Central memory CD8-positive, alpha-beta T cell (primary cell): ENCODE results near the gene TBC1D4.

Experiments used
- ATAC-seq: fragments of 150-1000 bp; cut with Tn5 transposase; replicated peaks from 2 replicates; pipeline ENCODE4 v1.10.0; 2022; ENCODE audit warnings: mild to moderate bottlenecking, moderate FRiP score, moderate number of reproducible peaks; ENCODE audit not compliant: poor library complexity, severe bottlenecking; ENCODE audit errors: extremely low read depth
- DNase-seq, 2 donors: peaks; one replicate each; pipeline ENCODE4 v3.0.0; 2021; ENCODE audit warnings: low spot score in 2 of 2
- H3K27ac Mint-ChIP-seq: one replicate; pipeline ENCODE4 v1.8.0; 2022; ENCODE audit warnings: low read depth, mild to moderate bottlenecking, moderate library complexity, mixed read lengths
- H3K27me3 Mint-ChIP-seq: one replicate; pipeline ENCODE4 v1.8.0; 2022; ENCODE audit warnings: mixed read lengths
- H3K36me3 Mint-ChIP-seq: one replicate; pipeline ENCODE4 v1.8.0; 2022; ENCODE audit warnings: mild to moderate bottlenecking, moderate library complexity, mixed read lengths; ENCODE audit not compliant: insufficient read depth
- H3K4me1 Mint-ChIP-seq: one replicate; pipeline ENCODE4 v1.8.0; 2022; ENCODE audit warnings: mixed read lengths
- H3K4me3 Mint-ChIP-seq: one replicate; pipeline ENCODE4 v1.8.0; 2022; ENCODE audit warnings: mild to moderate bottlenecking, moderate library complexity, mixed read lengths
- H3K9me3 Mint-ChIP-seq: one replicate; pipeline ENCODE4 v1.8.0; 2022; ENCODE audit warnings: mixed read lengths

TBC1D4 gene

DNA sequence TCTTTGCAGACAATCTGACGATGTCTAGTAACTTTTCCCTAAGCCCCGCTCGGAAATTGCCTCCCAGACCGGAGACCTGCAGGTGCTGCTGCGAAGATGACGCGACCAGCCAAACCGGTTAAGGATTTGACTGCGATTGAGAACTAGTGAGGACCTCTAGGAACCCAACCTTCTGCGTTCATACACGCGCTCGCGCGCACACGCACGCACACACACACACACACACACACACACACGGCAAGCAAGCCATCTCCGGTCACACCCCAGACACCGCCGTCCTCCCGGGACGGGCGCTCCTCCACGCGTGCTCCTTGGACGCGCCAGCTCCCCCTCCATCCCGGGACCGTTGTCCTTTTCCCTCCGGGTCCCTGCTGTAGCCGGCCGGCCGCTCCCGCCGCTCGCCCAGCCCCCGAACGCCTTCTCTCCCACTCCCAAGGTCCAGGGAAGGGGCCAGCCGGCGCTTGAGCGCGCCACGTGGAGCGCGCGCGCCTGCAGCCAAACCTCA, 1.2 kb downstream of the TBC1D4 start:
- DNase-seq, result no peak
- Mint-ChIP-seq H3K4me1 (peaks cover 12% of the 10 kb centered on the region), H3K36me3 (peaks cover 6% of the 10 kb centered on the region), H3K9me3 (no peaks in the 10 kb centered on the region), H3K27ac (no peak overlapping the region), H3K27me3 (peaks cover 86% of the 10 kb centered on the region), H3K4me3 (peak overlapping the region; percentile 60)
- no peak for ATAC-seq

DNA sequence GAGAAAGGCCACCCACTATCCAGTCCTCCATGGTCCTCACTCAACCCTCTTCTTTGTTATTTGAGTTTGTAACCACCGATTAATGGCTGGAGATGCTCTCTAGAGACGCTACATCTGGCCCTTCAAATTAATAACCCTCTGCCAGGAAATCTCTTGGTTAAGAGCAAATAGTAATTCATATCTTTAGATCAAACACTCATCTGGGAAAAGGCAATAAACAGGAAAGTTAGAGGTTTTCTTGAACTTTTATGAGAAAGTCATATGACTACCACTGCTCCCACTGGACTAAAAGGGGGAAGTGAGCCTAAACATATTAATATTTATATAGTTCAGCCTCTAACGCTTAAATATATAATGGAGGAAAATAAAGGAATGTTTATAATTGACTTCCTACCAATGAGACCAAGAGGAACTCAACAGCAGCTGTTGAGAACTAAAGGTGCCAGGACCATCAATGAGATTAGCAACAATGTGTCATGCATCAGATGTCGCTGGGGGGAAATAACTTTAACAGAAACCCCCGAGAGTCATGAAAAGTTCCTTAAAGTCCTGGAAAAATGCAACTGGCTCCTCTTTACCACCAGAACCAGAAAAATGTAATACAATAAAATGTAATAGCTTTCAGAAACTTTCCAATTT, 2.7 kb downstream of the TBC1D4 start:
- no peaks in the 10 kb centered on the region for H3K9me3 Mint-ChIP-seq
- DNase-seq (no peak), ATAC-seq (no peak)
- peaks cover 6% of the 10 kb centered on the region for H3K36me3 Mint-ChIP-seq
- H3K4me3 Mint-ChIP-seq, result no peak overlapping the region
- H3K27me3 Mint-ChIP-seq, result peaks cover 71% of the 10 kb centered on the region
- no peak overlapping the region for H3K27ac Mint-ChIP-seq
- peaks cover 12% of the 10 kb centered on the region for H3K4me1 Mint-ChIP-seq

DNA sequence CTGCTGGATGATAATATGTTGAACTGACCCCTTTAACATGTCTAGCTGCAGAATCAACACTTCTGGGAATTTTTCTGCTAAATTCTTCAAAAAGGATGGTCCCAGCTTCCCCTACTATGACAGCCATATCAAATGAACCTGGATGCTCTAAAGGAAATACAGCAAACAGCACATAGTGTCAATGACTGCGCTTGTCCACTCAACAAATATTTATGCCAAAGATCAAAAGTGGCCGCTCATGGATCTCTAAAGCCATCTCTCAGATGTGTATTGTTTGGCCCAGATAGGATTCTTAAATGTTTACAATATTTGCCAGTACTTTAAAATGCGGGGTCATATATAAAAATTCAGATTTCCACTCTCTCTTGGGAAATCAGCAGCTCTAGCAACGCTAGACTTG, 3.3 kb downstream of the TBC1D4 start:
- ATAC-seq, result no peak
- no peak for DNase-seq
- H3K4me3 Mint-ChIP-seq, result no peak overlapping the region
- no peaks in the 10 kb centered on the region for H3K9me3 Mint-ChIP-seq
- peaks cover 12% of the 10 kb centered on the region for H3K4me1 Mint-ChIP-seq
- no peak overlapping the region for H3K27ac Mint-ChIP-seq
- peaks cover 66% of the 10 kb centered on the region for H3K27me3 Mint-ChIP-seq
- peaks cover 6% of the 10 kb centered on the region for H3K36me3 Mint-ChIP-seq

DNA sequence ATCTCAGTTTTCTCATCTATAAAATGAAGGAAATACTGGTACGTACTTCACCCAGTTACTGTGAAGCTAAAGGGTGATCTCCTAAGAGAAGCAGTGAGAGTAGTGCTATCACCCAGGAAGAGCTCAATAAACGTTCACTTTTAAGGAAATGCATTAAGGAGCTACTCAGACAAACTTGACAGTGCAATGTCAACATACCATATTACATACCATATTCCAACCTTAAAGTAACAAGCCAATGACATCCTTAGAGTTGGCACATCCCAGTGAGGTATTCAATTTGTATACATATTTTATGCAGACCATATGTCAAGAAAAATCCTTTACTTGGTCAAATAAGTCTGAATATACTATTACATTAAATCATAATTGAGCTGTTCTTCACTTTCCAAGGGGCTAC, 7.0 kb downstream of the TBC1D4 start:
- peaks cover 37% of the 10 kb centered on the region for H3K27me3 Mint-ChIP-seq
- H3K9me3 Mint-ChIP-seq, result no peaks in the 10 kb centered on the region
- ATAC-seq (no peak), DNase-seq (no peak)
- no peak overlapping the region for H3K4me3 Mint-ChIP-seq
- no peaks in the 10 kb centered on the region for H3K36me3 Mint-ChIP-seq
- H3K4me1 Mint-ChIP-seq, result no peaks in the 10 kb centered on the region
- H3K27ac Mint-ChIP-seq, result no peak overlapping the region

DNA sequence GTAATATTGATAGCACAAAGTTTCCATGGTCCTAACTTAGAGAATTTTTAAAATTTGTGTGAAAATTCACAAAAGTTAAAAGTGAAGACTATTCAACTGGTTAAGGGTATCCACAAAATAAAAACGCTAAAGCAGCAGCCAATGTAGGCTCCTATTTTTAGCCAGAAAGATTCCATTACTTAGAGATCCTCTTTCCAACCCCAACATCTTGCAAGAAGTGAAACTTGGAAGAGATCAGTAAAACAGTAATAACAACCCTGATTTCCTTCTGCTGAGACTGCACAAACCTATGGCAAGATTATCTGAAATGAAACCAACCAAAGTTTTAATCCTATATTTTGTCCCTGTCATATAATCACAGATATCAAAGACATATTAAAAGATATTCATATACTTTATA, 8.5 kb downstream of the TBC1D4 start:
- DNase-seq (no peak), ATAC-seq (no peak)
- Mint-ChIP-seq H3K36me3 (no peaks in the 10 kb centered on the region), H3K4me1 (no peaks in the 10 kb centered on the region), H3K27me3 (peaks cover 22% of the 10 kb centered on the region), H3K27ac (no peak overlapping the region), H3K9me3 (no peaks in the 10 kb centered on the region), H3K4me3 (no peak overlapping the region)

DNA sequence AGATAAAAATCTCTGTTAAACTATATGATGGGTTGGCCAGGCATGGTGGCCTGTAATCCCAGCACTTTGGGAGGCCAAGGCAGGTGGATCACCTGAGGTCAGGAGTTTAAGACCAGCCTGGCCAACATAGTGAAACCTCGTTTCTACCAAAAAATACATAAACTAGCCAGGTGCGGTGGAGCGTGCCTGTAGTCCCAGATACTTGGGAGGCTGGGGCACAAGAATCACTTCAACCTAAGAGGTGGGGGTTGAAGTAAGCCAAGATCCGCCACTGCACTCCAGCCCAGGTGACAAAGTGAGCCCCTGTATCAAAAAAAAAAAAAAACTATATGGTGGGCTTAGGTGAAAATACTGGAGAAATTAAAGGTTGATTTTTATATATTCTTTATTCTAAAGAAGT, 11.3 kb downstream of the TBC1D4 start:
- H3K27me3 Mint-ChIP-seq, result peaks cover 8% of the 10 kb centered on the region
- no peaks in the 10 kb centered on the region for H3K9me3 Mint-ChIP-seq
- DNase-seq (no peak), ATAC-seq (no peak)
- no peak overlapping the region for H3K27ac Mint-ChIP-seq
- no peaks in the 10 kb centered on the region for H3K36me3 Mint-ChIP-seq
- no peak overlapping the region for H3K4me3 Mint-ChIP-seq
- H3K4me1 Mint-ChIP-seq, result no peaks in the 10 kb centered on the region

DNA sequence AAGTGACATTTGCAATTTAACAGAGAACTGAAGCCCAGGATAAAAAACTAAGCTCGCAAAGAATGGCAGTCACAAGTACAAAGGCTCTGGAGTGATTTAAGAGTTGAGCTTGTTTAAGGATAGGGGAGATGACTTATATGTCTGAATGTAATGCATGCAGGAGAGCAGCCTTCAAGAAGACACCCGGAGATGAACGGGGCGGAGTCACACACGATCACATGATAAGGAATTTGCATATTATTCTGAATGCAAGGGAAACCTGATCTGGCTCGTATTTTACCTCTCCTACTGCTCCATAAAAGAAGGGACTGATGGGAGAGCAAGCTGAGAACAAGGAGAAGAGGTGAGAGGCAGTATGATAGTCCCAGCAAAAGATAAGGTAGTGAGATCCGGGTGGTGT, 12.9 kb downstream of the TBC1D4 start:
- Mint-ChIP-seq H3K27ac (no peak overlapping the region), H3K36me3 (no peaks in the 10 kb centered on the region), H3K9me3 (no peaks in the 10 kb centered on the region), H3K27me3 (peaks cover 18% of the 10 kb centered on the region), H3K4me3 (no peak overlapping the region), H3K4me1 (no peaks in the 10 kb centered on the region)
- no peak for DNase-seq
- no peak for ATAC-seq

DNA sequence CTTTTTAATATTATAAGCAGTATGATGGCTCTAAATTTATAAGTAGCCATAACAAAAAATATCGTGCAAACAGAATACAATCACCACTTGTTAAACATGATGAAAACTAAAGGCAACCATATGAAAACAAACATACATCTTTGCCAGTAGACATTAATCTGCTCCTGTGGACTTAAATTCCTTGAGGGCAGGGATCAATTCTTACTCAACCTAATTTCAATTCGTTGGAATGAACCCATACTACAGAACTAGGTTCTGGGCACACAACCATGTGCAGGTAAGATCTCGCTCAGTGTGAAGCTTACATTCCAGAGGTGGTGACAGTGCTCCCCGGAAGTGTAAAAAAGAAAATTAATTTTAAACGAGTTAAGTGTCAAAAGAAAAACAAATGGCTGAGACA, 13.4 kb downstream of the TBC1D4 start:
- Mint-ChIP-seq H3K4me1 (no peaks in the 10 kb centered on the region), H3K9me3 (no peaks in the 10 kb centered on the region), H3K27ac (no peak overlapping the region), H3K27me3 (peaks cover 18% of the 10 kb centered on the region), H3K4me3 (no peak overlapping the region), H3K36me3 (no peaks in the 10 kb centered on the region)
- ATAC-seq (no peak), DNase-seq (no peak)

DNA sequence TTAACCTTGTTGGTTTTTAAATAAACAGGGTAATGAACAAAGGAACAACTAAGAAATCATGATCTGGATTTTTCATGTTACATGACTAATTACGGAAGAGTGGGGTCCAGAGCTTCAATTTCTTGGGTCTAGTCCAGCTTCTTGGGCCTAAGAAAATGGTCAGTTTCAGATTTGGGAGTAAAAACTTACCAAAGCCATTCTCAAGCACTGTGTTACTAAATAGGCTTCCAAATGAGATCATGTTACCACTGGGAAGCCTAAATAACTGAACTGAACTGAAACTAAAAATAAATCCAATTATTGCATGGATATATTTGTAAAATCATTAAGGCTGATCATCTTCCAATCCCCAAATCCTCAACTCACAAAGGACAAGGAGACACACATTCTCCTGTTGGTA, 13.9 kb downstream of the TBC1D4 start:
- no peaks in the 10 kb centered on the region for H3K4me1 Mint-ChIP-seq
- H3K27me3 Mint-ChIP-seq, result peaks cover 18% of the 10 kb centered on the region
- no peak overlapping the region for H3K27ac Mint-ChIP-seq
- no peak overlapping the region for H3K4me3 Mint-ChIP-seq
- DNase-seq (no peak), ATAC-seq (no peak)
- H3K36me3 Mint-ChIP-seq, result peaks cover 2% of the 10 kb centered on the region
- no peaks in the 10 kb centered on the region for H3K9me3 Mint-ChIP-seq

DNA sequence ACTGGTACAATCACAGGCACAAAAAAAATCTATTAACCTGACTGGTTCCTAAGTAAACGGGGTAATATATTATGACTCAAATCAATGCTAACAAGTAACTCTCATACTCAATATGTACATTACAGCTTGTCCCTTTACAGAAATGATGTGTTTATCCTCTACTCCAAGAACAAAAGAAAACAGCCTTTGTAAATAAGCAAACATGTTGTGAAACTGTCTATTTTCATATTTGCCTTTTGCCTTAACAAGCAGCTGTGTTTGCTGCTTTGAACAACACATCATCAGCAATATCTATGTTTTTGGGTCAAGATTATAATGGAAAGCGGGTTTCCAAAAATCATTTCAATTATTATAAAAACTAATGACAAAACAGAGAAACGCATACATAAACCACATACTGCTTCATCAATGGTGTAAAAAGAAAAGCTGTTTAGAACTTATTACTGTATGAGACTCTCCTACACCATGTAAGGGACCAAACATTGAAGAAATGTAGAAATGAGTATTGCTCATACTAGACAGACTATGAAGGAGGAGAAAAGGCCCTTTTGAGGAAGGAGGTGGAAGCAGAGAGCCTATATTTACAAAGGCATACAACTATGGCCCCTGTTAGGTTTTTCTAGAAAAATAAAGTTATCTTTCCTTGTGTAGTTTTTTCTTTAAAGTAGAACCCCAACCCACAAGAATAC, 14.8 kb downstream of the TBC1D4 start:
- H3K4me1 Mint-ChIP-seq, result no peaks in the 10 kb centered on the region
- H3K9me3 Mint-ChIP-seq, result no peaks in the 10 kb centered on the region
- DNase-seq (no peak), ATAC-seq (no peak)
- H3K27ac Mint-ChIP-seq, result no peak overlapping the region
- H3K36me3 Mint-ChIP-seq, result peaks cover 2% of the 10 kb centered on the region
- H3K4me3 Mint-ChIP-seq, result no peak overlapping the region
- peaks cover 18% of the 10 kb centered on the region for H3K27me3 Mint-ChIP-seq

DNA sequence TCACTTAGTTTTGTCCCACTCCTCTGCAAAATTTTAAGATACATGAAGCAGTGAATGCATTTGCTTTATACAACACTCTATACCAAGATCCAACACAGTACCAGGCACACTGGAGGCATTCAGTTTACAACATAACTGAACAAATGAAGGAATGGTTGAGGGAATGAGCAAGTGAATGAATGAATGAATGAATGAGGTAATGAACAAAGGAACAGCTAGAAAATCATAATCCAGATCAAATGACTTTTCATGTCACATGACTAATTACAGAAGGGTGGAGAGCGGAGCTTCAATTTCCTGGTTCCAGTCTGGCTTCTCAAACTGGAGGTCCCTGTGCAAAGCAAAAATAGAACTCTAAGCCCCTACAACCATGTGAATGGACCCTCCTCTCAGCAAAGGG, 16.7 kb downstream of the TBC1D4 start:
- DNase-seq (no peak), ATAC-seq (no peak)
- H3K9me3 Mint-ChIP-seq, result no peaks in the 10 kb centered on the region
- peaks cover 23% of the 10 kb centered on the region for H3K27me3 Mint-ChIP-seq
- no peaks in the 10 kb centered on the region for H3K4me1 Mint-ChIP-seq
- no peak overlapping the region for H3K27ac Mint-ChIP-seq
- no peak overlapping the region for H3K4me3 Mint-ChIP-seq
- peaks cover 2% of the 10 kb centered on the region for H3K36me3 Mint-ChIP-seq

DNA sequence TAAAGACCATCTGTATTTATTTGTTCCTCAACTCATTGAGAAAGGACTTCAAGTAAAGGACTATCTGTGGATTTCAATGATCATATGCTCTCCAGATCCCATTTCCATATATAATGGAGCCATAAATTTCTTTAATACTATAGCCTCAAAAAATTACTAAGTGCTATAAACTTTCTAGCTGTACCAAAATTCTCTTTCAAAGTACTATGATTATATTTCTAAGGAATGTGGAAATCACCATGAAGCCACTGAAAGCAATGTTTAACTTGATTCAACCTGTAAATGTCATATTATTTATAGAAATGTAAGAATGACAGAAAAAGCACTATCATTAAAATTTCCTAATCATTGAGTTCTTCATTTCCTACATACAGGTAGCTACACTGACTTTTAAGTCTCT, 20.7 kb downstream of the TBC1D4 start:
- Mint-ChIP-seq H3K9me3 (no peaks in the 10 kb centered on the region), H3K27me3 (peaks cover 32% of the 10 kb centered on the region), H3K36me3 (peaks cover 2% of the 10 kb centered on the region), H3K27ac (no peak overlapping the region), H3K4me3 (no peak overlapping the region), H3K4me1 (no peaks in the 10 kb centered on the region)
- no peak for DNase-seq
- no peak for ATAC-seq

DNA sequence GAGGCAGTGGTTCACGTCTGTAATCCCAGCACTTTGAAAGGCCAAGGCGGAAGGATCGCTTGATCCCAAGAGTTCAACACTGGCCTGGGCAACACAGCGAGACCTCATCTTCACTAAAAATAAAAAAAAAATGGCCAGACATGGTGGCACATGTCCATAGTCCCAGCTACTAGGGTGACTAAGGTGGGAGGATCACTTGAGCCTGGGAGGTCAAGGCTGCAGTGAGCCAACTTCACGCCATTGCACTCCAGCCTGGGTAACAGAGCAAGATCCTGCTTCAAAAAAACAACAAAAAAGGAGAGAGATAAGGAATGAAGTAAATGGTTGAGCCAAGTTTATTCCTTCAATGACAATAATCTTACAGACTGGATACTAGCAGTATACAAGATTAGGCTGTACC, 21.3 kb downstream of the TBC1D4 start:
- H3K36me3 Mint-ChIP-seq, result peaks cover 2% of the 10 kb centered on the region
- no peak overlapping the region for H3K27ac Mint-ChIP-seq
- H3K4me3 Mint-ChIP-seq, result no peak overlapping the region
- H3K9me3 Mint-ChIP-seq, result no peaks in the 10 kb centered on the region
- DNase-seq (no peak), ATAC-seq (no peak)
- H3K4me1 Mint-ChIP-seq, result no peaks in the 10 kb centered on the region
- H3K27me3 Mint-ChIP-seq, result peaks cover 30% of the 10 kb centered on the region
